ENCODE measurements around the gene ZNF76.

Gene ZNF76

GRCh38 chr6:35275744-35276260, 16.3 kb downstream of the ZNF76 start:
- Mint-ChIP-seq H3K9me3 (no peaks in the 10 kb centered on the region), H3K27me3 (no peaks in the 10 kb centered on the region), H3K27ac (no peak overlapping the region), H3K4me3 (no peak overlapping the region), H3K36me3 (no peaks in the 10 kb centered on the region), H3K4me1 (peaks cover 22% of the 10 kb centered on the region)

DNA sequence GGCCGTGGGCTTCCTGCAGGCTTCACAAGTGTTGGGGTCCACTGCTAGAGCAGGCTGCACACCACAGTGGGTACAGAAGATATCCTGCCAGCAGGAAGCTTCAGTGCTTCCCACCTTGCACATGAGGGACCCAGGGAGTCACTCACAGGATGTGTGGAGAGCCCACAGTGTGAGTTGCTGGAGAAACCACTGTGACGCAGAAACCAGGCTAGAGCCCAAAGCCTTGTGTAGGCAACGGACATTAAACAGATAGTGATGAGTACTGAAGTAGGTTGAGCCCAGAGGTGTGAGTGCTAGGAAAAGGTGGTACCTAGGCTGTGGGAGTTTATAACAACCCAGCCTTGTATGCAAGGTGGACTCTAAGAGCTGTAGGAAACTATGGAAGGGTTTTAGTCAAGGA, 19.2 kb downstream of the ZNF76 start:
- Mint-ChIP-seq H3K27me3 (no peaks in the 10 kb centered on the region), H3K9me3 (no peaks in the 10 kb centered on the region), H3K27ac (no peak overlapping the region), H3K4me3 (no peak overlapping the region), H3K4me1 (peaks cover 22% of the 10 kb centered on the region), H3K36me3 (peaks cover 9% of the 10 kb centered on the region)

GRCh38 chr6:35280903-35281302, 21.4 kb downstream of the ZNF76 start:
- no peak overlapping the region for H3K4me3 Mint-ChIP-seq
- H3K4me1 Mint-ChIP-seq = peaks cover 5% of the 10 kb centered on the region
- H3K36me3 Mint-ChIP-seq = peaks cover 9% of the 10 kb centered on the region
- H3K9me3 Mint-ChIP-seq = no peaks in the 10 kb centered on the region
- H3K27ac Mint-ChIP-seq = no peak overlapping the region
- no peaks in the 10 kb centered on the region for H3K27me3 Mint-ChIP-seq

DNA sequence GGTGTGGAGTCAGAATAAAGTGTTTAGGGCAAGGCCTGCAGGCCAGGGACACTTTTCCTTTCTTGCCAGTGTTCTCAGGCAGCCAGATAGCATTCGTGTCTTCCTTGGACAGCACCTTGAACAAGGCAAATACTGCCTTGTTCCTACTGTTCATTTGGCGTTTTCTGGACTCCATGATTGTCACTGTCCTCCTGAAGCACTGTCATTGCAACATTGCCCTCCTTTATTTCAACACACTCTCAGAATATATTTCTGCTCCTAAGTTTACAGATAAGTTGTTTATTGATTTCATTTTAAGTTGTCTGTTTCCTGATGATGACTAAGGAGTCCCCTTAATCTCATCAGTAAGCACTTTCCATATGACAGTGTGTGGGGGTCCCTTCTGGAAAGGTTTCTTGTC, 22.9 kb downstream of the ZNF76 start:
- Mint-ChIP-seq H3K36me3 (peaks cover 12% of the 10 kb centered on the region), H3K27me3 (no peaks in the 10 kb centered on the region), H3K9me3 (no peaks in the 10 kb centered on the region), H3K4me1 (peaks cover 5% of the 10 kb centered on the region), H3K4me3 (no peak overlapping the region), H3K27ac (no peak overlapping the region)

DNA sequence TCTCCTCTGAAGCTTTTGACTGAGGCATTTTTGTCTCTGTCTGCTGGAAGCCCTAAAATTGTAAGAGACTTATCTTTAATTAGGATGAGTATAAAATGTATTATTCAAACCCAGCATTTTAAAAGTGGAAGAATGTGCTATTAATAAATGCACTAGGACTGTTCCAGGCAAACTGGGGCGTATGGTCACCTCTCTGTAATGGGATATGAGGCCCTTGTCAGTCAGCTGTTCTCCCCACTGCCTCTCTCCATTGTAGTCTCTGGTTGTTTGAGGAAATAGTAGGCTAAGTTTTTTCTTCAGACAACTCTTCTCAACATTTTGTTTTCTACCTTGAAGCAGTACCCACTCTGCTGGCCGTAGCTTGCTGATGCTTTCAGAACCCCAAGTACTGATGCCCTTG, 23.8 kb downstream of the ZNF76 start:
- Mint-ChIP-seq H3K27ac (no peak overlapping the region), H3K36me3 (peaks cover 12% of the 10 kb centered on the region), H3K9me3 (no peaks in the 10 kb centered on the region)

GRCh38 chr6:35287671-35288396, 28.3 kb downstream of the ZNF76 start:
- H3K9me3 Mint-ChIP-seq = no peaks in the 10 kb centered on the region
- H3K4me1 Mint-ChIP-seq = no peaks in the 10 kb centered on the region
- H3K4me3 Mint-ChIP-seq = no peak overlapping the region
- H3K36me3 Mint-ChIP-seq = peaks cover 9% of the 10 kb centered on the region
- H3K27me3 Mint-ChIP-seq = no peaks in the 10 kb centered on the region
- H3K27ac Mint-ChIP-seq = no peak overlapping the region

More for the DNA sequence above, 23.8 kb downstream of the ZNF76 start:
- H3K4me3 Mint-ChIP-seq = no peak overlapping the region
- H3K4me1 Mint-ChIP-seq = peaks cover 4% of the 10 kb centered on the region
- no peaks in the 10 kb centered on the region for H3K27me3 Mint-ChIP-seq

GRCh38 chr6:35288834-35289233, 29.3 kb downstream of the ZNF76 start:
- Mint-ChIP-seq H3K27ac (no peak overlapping the region), H3K27me3 (no peaks in the 10 kb centered on the region), H3K4me1 (no peaks in the 10 kb centered on the region), H3K4me3 (no peak overlapping the region), H3K9me3 (no peaks in the 10 kb centered on the region), H3K36me3 (peaks cover 8% of the 10 kb centered on the region)

- Mint-ChIP-seq H3K27ac (no peak overlapping the region), H3K27me3 (no peaks in the 10 kb centered on the region), H3K4me3 (no peak overlapping the region), H3K4me1 (peaks cover 6% of the 10 kb centered on the region), H3K9me3 (no peaks in the 10 kb centered on the region), H3K36me3 (peaks cover 12% of the 10 kb centered on the region)
Observed at GRCh38 chr6:35291491-35291890, 32.0 kb downstream of the ZNF76 start.

DNA sequence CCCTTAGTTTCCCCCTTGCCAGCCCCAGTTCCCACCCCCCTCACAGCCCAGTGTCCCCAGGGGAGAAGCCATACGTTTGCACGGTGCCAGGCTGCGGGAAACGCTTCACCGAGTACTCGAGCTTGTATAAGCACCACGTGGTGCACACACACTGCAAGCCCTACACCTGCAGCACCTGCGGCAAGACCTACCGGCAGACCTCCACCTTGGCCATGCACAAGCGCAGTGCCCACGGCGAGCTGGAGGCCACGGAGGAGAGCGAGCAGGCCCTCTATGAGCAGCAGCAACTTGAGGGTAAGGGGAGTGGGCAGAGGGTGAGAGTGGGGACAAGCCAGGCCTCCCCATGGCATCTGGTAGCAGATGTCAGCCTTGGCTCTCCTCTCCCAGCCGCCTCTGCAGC, 33.0 kb downstream of the ZNF76 start:
- Mint-ChIP-seq H3K4me3 (no peak overlapping the region), H3K27me3 (no peaks in the 10 kb centered on the region), H3K9me3 (no peaks in the 10 kb centered on the region), H3K4me1 (peaks cover 10% of the 10 kb centered on the region), H3K36me3 (peaks cover 9% of the 10 kb centered on the region), H3K27ac (no peak overlapping the region)

DNA sequence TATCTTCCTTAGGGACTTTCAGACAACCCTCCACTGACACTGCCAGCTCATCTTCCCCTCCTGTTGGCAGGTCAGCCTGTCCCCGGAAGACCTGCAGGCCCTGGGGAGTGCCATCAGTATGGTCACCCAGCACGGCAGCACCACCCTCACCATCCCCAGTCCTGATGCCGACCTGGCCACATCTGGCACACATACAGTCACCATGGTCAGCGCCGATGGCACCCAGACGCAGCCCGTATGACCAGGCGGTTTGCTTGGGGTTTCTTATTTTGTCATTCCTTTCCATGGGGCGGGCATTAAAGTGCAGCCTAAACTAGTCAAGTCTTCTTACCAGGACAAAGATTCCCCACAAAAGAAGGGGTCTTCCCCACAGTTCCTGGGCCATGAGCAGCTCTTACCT, 34.1 kb downstream of the ZNF76 start:
- H3K4me1 Mint-ChIP-seq = peaks cover 12% of the 10 kb centered on the region
- H3K27me3 Mint-ChIP-seq = no peaks in the 10 kb centered on the region
- no peak overlapping the region for H3K4me3 Mint-ChIP-seq
- H3K27ac Mint-ChIP-seq = no peak overlapping the region
- peaks cover 9% of the 10 kb centered on the region for H3K36me3 Mint-ChIP-seq
- H3K9me3 Mint-ChIP-seq = no peaks in the 10 kb centered on the region

DNA sequence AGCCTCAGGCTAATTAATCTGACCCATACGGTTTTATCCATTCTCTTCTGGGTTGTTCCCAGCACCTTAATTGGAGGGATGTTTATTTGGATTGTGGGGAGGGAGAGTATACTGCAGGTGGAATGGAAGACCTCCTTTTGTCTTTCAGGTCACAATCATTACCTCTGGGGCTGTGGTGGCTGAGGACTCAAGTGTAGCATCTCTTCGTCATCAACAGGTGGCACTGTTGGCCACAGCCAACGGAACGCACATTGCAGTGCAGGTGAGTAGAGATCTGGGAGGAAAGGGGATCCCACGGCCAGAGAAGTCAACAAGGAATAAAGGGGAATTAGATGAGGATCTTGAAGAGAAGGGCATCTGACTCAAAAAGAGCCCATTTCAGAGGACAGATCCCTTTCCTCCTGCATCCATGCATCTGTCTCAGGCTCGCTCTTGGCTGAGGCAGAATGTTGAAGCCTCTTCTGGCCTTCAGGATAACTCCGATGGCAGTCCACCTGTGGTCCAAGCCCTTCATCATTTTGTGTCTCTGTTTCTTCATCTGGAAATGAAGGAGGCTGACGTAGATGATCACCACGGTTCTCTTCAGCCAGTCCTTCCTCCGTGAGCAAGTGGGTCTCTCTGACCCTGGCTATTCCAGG, 34.9 kb downstream of the ZNF76 start:
- no peaks in the 10 kb centered on the region for H3K27me3 Mint-ChIP-seq

GRCh38 chr6:35295036-35295435, 35.5 kb downstream of the ZNF76 start:
- H3K4me1 Mint-ChIP-seq = peaks cover 26% of the 10 kb centered on the region
- H3K4me3 Mint-ChIP-seq = no peak overlapping the region
- no peaks in the 10 kb centered on the region for H3K9me3 Mint-ChIP-seq
- H3K27ac Mint-ChIP-seq = no peak overlapping the region
- no peaks in the 10 kb centered on the region for H3K27me3 Mint-ChIP-seq
- H3K36me3 Mint-ChIP-seq = peaks cover 9% of the 10 kb centered on the region

More for the DNA sequence above, 34.9 kb downstream of the ZNF76 start:
- Mint-ChIP-seq H3K4me1 (peaks cover 19% of the 10 kb centered on the region), H3K36me3 (peaks cover 9% of the 10 kb centered on the region), H3K4me3 (no peak overlapping the region), H3K27ac (peak overlapping the region; percentile 47), H3K9me3 (no peaks in the 10 kb centered on the region)

- Mint-ChIP-seq H3K27me3 (no peaks in the 10 kb centered on the region), H3K4me1 (peaks cover 32% of the 10 kb centered on the region), H3K4me3 (no peak overlapping the region), H3K9me3 (no peaks in the 10 kb centered on the region), H3K36me3 (peaks cover 9% of the 10 kb centered on the region), H3K27ac (no peak overlapping the region)
Observed at GRCh38 chr6:35295521-35296315, 36.2 kb downstream of the ZNF76 start.

GRCh38 chr6:35296931-35297600, 37.5 kb downstream of the ZNF76 start:
- Mint-ChIP-seq H3K9me3 (no peaks in the 10 kb centered on the region), H3K27ac (peak overlapping the region; percentile 55), H3K36me3 (peaks cover 6% of the 10 kb centered on the region), H3K4me1 (peaks cover 44% of the 10 kb centered on the region), H3K27me3 (no peaks in the 10 kb centered on the region), H3K4me3 (peak overlapping the region; percentile 87)

Measured in activated naive CD4-positive, alpha-beta T cell treated with anti-CD3 and anti-CD28 coated beads, Interleukin-2, amount 50 U/mL, for 24 hours (primary cell).